NCI-H1092 treated with DMSO at 0.1 percent for 48 hours (cell line): ENCODE measurements around the gene DLGAP1.
A peak's percentile ranks its signal among the peaks of the same experiment; 100 is the strongest.
"Not testable (repeated sequence)": the region's sequence is repeated elsewhere in the genome, so short reads cannot be mapped to it uniquely, and the experiment has no call there.

Source experiments
- DNase-seq: peaks from one replicate; lab custom pipeline; 2025; lab: John Stamatoyannopoulos, UW

The DLGAP1 gene

GRCh38 chr18:3655254-3656050, 799.7 kb downstream of the DLGAP1 start:
- DNase-seq, result no peak

GRCh38 chr18:3654442-3655253, 800.5 kb downstream of the DLGAP1 start:
- DNase-seq, result no peak

- no peak for DNase-seq
Measured at GRCh38 chr18:3653851-3654441, 801.2 kb downstream of the DLGAP1 start.

GRCh38 chr18:3653263-3653850, 801.8 kb downstream of the DLGAP1 start:
- DNase-seq, result no peak

GRCh38 chr18:3652380-3653262, 802.5 kb downstream of the DLGAP1 start:
- no peak for DNase-seq

- no peak for DNase-seq
Measured at GRCh38 chr18:3651266-3651665, 803.8 kb downstream of the DLGAP1 start.

- DNase-seq, result not testable (repeated sequence)
Measured at GRCh38 chr18:3650521-3651042, 804.5 kb downstream of the DLGAP1 start.

GRCh38 chr18:3649633-3650426, 805.3 kb downstream of the DLGAP1 start:
- no peak for DNase-seq

DNA sequence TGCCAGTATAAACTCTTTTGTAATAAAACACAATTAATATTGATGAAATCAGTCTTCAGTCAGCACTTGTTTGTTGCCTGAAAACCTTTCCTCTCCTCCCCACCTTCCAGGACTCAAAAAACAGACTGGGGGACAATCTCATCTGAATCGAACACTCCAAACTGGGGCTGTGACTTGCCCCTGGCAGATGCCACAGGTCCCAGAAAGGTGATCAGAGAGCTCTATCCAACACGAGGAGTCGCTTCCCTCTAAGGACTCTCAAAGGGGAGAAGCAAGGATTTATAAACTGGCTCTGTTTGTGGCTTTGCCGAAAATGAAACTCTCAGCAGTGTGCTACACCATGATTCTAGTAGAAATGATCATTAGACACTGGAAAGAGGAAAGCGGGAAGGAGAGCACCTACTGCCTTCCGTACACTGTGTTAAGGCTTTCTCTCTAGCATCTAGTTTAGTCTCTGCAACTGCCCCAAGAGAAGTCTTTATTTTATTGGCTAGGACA, 805.9 kb downstream of the DLGAP1 start:
- no peak for DNase-seq

DNA sequence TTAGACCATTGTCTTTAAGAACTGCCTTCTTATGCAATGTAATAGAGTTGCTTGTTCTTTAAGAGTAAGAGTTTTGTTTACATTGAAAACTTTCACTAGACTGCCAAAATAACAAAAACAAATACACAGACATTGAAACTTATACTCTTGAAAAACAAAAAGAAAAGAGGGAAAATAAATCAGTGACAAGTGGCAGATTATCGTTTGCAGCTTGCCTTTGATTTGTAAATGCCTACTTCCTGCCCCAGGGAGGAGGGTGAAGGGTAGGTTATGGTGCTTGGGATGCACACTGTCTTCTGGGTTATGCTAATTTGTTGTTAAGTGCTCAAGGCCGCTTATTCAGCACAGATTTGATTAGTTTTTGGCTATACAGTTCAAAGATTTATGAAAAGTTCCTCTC, 806.5 kb downstream of the DLGAP1 start:
- no peak for DNase-seq

GRCh38 chr18:3648200-3648599, 806.9 kb downstream of the DLGAP1 start:
- DNase-seq, result peak; percentile 65

- no peak for DNase-seq
Measured at GRCh38 chr18:3647636-3648035, 807.5 kb downstream of the DLGAP1 start.

GRCh38 chr18:3645384-3646156, 809.5 kb downstream of the DLGAP1 start:
- no peak for DNase-seq

GRCh38 chr18:3634250-3634939, 820.7 kb downstream of the DLGAP1 start:
- no peak for DNase-seq

GRCh38 chr18:3631887-3632286, 823.2 kb downstream of the DLGAP1 start:
- DNase-seq, result no peak

DNA sequence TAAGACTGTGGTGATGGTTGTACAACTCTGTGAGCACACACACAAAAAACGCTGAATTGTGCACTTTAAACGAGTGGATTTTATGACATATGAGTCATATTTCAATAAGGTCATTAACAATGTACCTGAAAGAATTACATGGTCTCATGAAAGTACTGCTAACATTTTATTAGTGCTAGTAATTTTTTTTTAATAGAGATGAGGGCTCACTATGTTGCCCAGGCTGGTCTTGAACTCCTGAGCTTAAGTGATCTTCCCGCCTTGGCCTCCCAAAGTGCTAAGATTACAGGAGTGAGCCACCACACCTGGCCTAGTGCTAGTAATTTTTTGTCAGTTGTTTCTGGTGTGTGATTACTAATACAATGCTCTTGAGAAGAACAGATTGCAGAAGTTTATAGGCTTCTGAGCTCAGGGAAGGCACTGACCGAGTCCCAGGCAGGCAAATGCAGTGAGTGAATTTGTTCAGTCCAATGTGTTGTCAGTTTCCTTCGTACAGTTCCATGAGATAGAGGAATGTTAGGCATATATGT, 828.1 kb downstream of the DLGAP1 start:
- DNase-seq, result no peak

DNA sequence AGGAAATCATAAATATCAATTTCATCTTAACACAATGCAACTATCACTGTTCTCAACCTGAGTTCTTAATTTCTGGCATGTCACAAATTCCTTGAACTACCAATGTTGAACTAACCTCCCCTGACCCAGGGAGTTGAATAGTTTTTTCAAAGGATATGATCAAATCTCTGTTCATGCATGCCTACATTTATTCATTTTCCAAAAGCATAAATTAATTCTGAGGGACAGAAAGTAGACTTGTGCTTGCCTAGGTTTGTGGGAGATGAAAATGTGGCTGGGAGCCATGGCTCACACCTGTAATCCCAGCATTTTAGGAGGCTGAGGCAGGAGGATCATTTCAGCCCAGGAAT, 829.4 kb downstream of the DLGAP1 start:
- DNase-seq, result no peak

DNA sequence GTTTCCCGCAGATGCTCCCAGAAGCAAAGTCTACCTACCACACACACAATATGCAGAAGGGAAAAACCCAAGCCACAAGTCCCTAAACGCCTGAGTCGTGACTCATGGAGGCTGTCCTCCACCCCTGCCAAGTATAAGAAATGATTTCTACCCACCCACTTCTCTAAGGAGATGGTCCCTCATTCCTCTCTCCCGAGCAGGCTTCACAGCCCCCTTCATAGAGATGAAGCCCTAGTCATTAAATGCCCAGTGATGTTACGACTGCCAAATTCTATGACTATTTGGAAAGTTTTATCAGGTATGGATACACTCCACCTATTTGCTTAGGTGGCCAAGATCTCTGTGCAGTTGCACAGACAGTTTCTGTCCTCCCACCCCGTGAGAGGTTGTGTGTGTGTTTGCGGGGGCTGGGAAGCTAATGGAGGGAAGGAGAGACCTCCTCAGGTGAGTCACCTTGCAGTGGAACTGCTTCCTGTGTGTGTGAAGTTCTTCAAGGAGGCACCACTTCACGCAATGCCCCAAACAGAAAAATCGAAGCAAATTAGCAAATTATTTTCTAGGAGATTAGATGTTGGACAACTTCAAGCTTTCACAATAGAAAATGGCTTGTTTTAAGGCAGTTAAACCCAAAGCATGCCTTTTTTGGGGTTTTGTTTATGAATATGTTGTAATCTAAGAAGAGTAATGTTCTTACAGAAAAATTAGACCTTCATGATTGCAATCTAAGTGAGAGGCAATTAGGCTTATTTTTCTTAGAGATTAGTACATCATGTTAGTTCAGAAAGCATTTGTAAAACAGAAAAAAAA, 830.0 kb downstream of the DLGAP1 start:
- DNase-seq, result no peak
